GM19467 (cell line): ENCODE results near the gene SLC7A9.
"Not testable (repeated sequence)": the region's sequence is repeated elsewhere in the genome, so short reads cannot be mapped to it uniquely, and the experiment has no call there.

Experiments
- ATAC-seq: cut with Tn5 transposase; IDR thresholded peaks from one replicate; pipeline ENCODE4 v1.9.1; 2021; ENCODE audit warnings: mild to moderate bottlenecking, moderate library complexity; ENCODE audit not compliant: unreplicated experiment

SLC7A9 gene

GRCh38 chr19:32865326-32865725 lies 4.2 kb downstream of the SLC7A9 start:
- no peak for ATAC-seq

- ATAC-seq: no peak
Observed at GRCh38 chr19:32864318-32865007, 5.1 kb downstream of the SLC7A9 start.

- ATAC-seq: no peak
Observed at GRCh38 chr19:32863841-32864240, 5.7 kb downstream of the SLC7A9 start.

- no peak for ATAC-seq
Observed at GRCh38 chr19:32863301-32863700, 6.3 kb downstream of the SLC7A9 start.

GRCh38 chr19:32862741-32863140 lies 6.8 kb downstream of the SLC7A9 start:
- no peak for ATAC-seq

GRCh38 chr19:32862173-32862572 lies 7.4 kb downstream of the SLC7A9 start:
- no peak for ATAC-seq

- no peak for ATAC-seq
Observed at GRCh38 chr19:32861596-32861995, 8.0 kb downstream of the SLC7A9 start.

- no peak for ATAC-seq
Observed at GRCh38 chr19:32859591-32859990, 10.0 kb downstream of the SLC7A9 start.

- no peak for ATAC-seq
Observed at GRCh38 chr19:32858559-32858958, 11.0 kb downstream of the SLC7A9 start.

- no peak for ATAC-seq
Observed at GRCh38 chr19:32858155-32858554, 11.4 kb downstream of the SLC7A9 start.

- no peak for ATAC-seq
Observed at GRCh38 chr19:32857584-32857983, 12.0 kb downstream of the SLC7A9 start.

GRCh38 chr19:32856818-32857217 lies 12.7 kb downstream of the SLC7A9 start:
- not testable (repeated sequence) for ATAC-seq

GRCh38 chr19:32852216-32852615 lies 17.4 kb downstream of the SLC7A9 start:
- ATAC-seq: no peak

- ATAC-seq: not testable (repeated sequence)
Observed at GRCh38 chr19:32848035-32848434, 21.5 kb downstream of the SLC7A9 start.

GRCh38 chr19:32843716-32844245 lies 25.8 kb downstream of the SLC7A9 start:
- no peak for ATAC-seq

- no peak for ATAC-seq
Observed at GRCh38 chr19:32842061-32842460, 27.5 kb downstream of the SLC7A9 start.

GRCh38 chr19:32837531-32837930 lies 32.0 kb downstream of the SLC7A9 start:
- no peak for ATAC-seq

GRCh38 chr19:32833388-32833787 lies 36.2 kb downstream of the SLC7A9 start:
- not testable (repeated sequence) for ATAC-seq

GRCh38 chr19:32832825-32833224 lies 36.7 kb downstream of the SLC7A9 start:
- ATAC-seq: not testable (repeated sequence)

GRCh38 chr19:32832094-32832493 lies 37.5 kb downstream of the SLC7A9 start:
- not testable (repeated sequence) for ATAC-seq

GRCh38 chr19:32831611-32832010 lies 38.0 kb downstream of the SLC7A9 start:
- ATAC-seq: no peak

GRCh38 chr19:32830231-32831014 lies 39.1 kb downstream of the SLC7A9 start:
- ATAC-seq: no peak
